ENCODE measurements around the gene MGME1. TPM values are rescaled to one million over a fixed set of nuclear protein-coding genes. Genes with fewer than 3 reads are reported as not detected.

MGME1 gene
- total and polyA plus RNA-seq, 9 of the 15 experiments (the other 6 are each of a cell fraction or from before 2014, with no cell fraction given), result 13.4 to 45.1 (median 30.6) TPM

GRCh38 chr20:17985388-17986018, 16.7 kb downstream of the MGME1 start:
- CTCF ChIA-PET (ENCODE audit: low intra/inter-chr PET ratio), result no interaction called here
- TF ChIP-seq KDM4B (IDR thresholded peaks at IDR 0.05; ENCODE audit: borderline replicate concordance in 2 of 2, low read depth in 1 of 2) (no peak), HOMEZ (CRISPR knock-in tag; IDR thresholded peaks at IDR 0.05) (no peak), POLR2A (conservative IDR thresholded peaks at IDR 0.05) (no peak), MTA2 (IDR thresholded peaks at IDR 0.05; ENCODE audit: low read depth) (no peak)
- no peak for FAIRE-seq

More at GRCh38 chr20:17985388-17986018, 16.7 kb downstream of the MGME1 start:
- DNase-seq (ENCODE audit: extremely low read depth in 1 of 4, low spot score in 3 of 4) (no peak), ATAC-seq (no peak)
- Histone ChIP-seq H3K27me3 (ENCODE audit: control insufficient read depth in 2 of 2, insufficient read depth in 2 of 2, low read length in 2 of 2) (no peaks in the 10 kb centered on the region), H3K4me2 (ENCODE audit: insufficient read depth, low read length) (no peak overlapping the region), H3K9ac (ENCODE audit: insufficient read depth in 1 of 2, low read depth in 2 of 2, low read length in 2 of 2) (no peak overlapping the region), H3K36me3 (ENCODE audit: control insufficient read depth, insufficient read depth, low read length) (peaks cover 63% of the 10 kb centered on the region), H3K79me2 (ENCODE audit: control insufficient read depth, insufficient read depth, low read length) (peaks cover 34% of the 10 kb centered on the region), H3K4me3 (no peak overlapping the region), H3K4me1 (replicated peaks in 1 of 2; ENCODE audit: control insufficient read depth in 2 of 2, insufficient read depth in 2 of 2, low read length in 2 of 2) (no peaks in the 10 kb centered on the region), H3K27ac (ENCODE audit: extremely low read depth, low read depth, low read length) (no peak overlapping the region), H2AFZ (ENCODE audit: low read depth, low read length) (no peak overlapping the region), H3K9me3 (replicated peaks; ENCODE audit: control insufficient read depth, insufficient read depth, low read depth, low read length) (no peaks in the 10 kb centered on the region), H4K20me1 (replicated peaks; ENCODE audit: control insufficient read depth, insufficient read depth, low read length) (no peaks in the 10 kb centered on the region), H3K9me1 (ENCODE audit: control insufficient read depth, insufficient read depth, low read length) (no peaks in the 10 kb centered on the region)
- 83% methylated on average over 7 of the region's 7 CpGs for WGBS (ENCODE audit: insufficient coverage, low coverage, missing lambda C conversion rate)
- POLR2A ChIA-PET, result interaction anchor here (0.6 kb wide), 1 partner anchor 362 kb away, joined by 4 read pairs; no protein-coding TSS in a partner anchor
- BruUV-seq (replicated peaks), result no TSS peak
- intact Hi-C loops (cut with micrococcal nuclease) (no loop called here), in situ Hi-C loops (cut with MboI) (no loop called here)
